Measurements from ENCODE around the gene DEAF1.
"Not testable (repeated sequence)": the region's sequence is repeated elsewhere in the genome, so short reads cannot be mapped to it uniquely, and the experiment has no call there.

The DEAF1 gene

GRCh38 chr11:680476-680875 lies 14.5 kb downstream of the DEAF1 start:
- no peak for DNase-seq (ENCODE audit: low read depth, low spot score)

GRCh38 chr11:679271-680207 lies 15.5 kb downstream of the DEAF1 start:
- no peak for DNase-seq (ENCODE audit: low read depth, low spot score)

GRCh38 chr11:678297-678696 lies 16.7 kb downstream of the DEAF1 start:
- no peak for DNase-seq (ENCODE audit: low read depth, low spot score)

- no peak for DNase-seq (ENCODE audit: low read depth, low spot score)
These were observed 20.6 kb downstream of the DEAF1 start for GRCh38 chr11:674406-674805.

- DNase-seq (ENCODE audit: low read depth, low spot score) = no peak
These were observed 21.2 kb downstream of the DEAF1 start for GRCh38 chr11:673866-674265.

- no peak for DNase-seq (ENCODE audit: low read depth, low spot score)
These were observed 29.2 kb downstream of the DEAF1 start for GRCh38 chr11:665704-666281.

- no peak for DNase-seq (ENCODE audit: low read depth, low spot score)
These were observed 29.8 kb downstream of the DEAF1 start for GRCh38 chr11:665062-665703.

- no peak for DNase-seq (ENCODE audit: low read depth, low spot score)
These were observed 32.2 kb downstream of the DEAF1 start for GRCh38 chr11:662689-663274.

- no peak for DNase-seq (ENCODE audit: low read depth, low spot score)
These were observed 34.2 kb downstream of the DEAF1 start for GRCh38 chr11:660681-661444.

GRCh38 chr11:660281-660680 lies 34.7 kb downstream of the DEAF1 start:
- no peak for DNase-seq (ENCODE audit: low read depth, low spot score)

- no peak for DNase-seq (ENCODE audit: low read depth, low spot score)
These were observed 35.4 kb downstream of the DEAF1 start for GRCh38 chr11:659532-660085.

GRCh38 chr11:657691-658126 lies 37.3 kb downstream of the DEAF1 start:
- DNase-seq (ENCODE audit: low read depth, low spot score) = no peak

- DNase-seq (ENCODE audit: low read depth, low spot score) = no peak
These were observed 38.2 kb downstream of the DEAF1 start for GRCh38 chr11:656866-657265.

GRCh38 chr11:656426-656825 lies 38.6 kb downstream of the DEAF1 start:
- DNase-seq (ENCODE audit: low read depth, low spot score) = no peak

- no peak for DNase-seq (ENCODE audit: low read depth, low spot score)
These were observed 39.8 kb downstream of the DEAF1 start for GRCh38 chr11:655036-655726.

GRCh38 chr11:654444-654843 lies 40.6 kb downstream of the DEAF1 start:
- DNase-seq (ENCODE audit: low read depth, low spot score) = not testable (repeated sequence)

- DNase-seq (ENCODE audit: low read depth, low spot score) = no peak
These were observed 41.2 kb downstream of the DEAF1 start for GRCh38 chr11:653837-654236.

- DNase-seq (ENCODE audit: low read depth, low spot score) = not testable (repeated sequence)
These were observed 41.9 kb downstream of the DEAF1 start for GRCh38 chr11:653136-653535.

- DNase-seq (ENCODE audit: low read depth, low spot score) = no peak
These were observed 44.5 kb downstream of the DEAF1 start for GRCh38 chr11:650482-650881.

GRCh38 chr11:647672-648158 lies 47.3 kb downstream of the DEAF1 start:
- DNase-seq (ENCODE audit: low read depth, low spot score) = not testable (repeated sequence)
